Stimulated activated CD4-positive, alpha-beta T cell treated with anti-CD3 and anti-CD28 coated beads, Interleukin-4, amount 100 ng/mL, for 1 hour (primary cell): ENCODE measurements around the gene CYFIP1.
"Not testable (repeated sequence)": the region's sequence is repeated elsewhere in the genome, so short reads cannot be mapped to it uniquely, and the experiment has no call there.

Experiments used
- DNase-seq: peaks from one replicate; pipeline ENCODE4 v3.0.0-alpha.2; 2020

CYFIP1 gene

DNA sequence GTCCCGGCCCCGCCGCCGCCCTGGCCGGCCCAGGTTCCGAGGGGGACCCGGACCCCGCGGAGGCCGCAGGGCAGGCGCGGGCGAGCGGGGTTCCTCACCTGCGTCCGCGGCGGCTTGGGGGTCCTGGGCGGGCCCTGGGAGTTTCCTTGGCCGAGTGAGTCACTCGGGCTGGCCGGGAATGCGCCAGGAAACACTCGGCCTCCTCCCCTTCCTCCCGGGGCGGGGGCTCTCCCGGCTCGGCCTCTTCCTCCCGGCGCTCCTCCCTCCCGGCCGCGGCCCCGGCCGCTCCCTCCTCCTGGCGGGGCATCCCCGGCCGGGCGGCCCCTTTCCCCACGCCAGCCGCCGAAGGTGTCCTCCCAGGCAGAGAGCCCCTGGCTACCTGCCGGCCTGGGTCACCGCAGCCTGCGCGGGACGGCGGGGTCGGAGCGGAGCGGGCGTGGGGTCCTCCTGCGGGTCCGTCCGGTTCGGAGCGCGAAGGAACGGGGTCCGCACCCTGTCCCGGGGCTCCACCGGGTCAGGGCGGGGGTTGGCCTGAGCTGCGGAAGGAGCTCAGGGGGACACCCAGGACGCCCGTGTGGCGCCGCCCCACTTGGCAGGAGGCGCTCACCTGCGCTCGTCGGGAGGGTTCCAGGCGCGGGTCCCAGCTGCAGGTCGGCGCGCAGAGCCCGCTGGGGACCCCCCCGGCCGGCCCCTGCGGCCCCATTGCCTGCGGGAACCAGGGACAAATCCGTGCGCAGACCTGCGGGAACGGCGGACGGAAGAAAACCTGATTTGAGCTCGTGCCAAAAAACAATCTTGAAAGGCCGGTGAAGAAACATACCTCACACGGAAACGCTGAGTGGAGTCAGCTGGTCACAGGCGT lies at the start of gene CYFIP1:
Gene CYFIP1, minus strand, starts transcription at position 180 of the 862 bp plus-strand sequence. CDS start 33,083 bp downstream, outside the sequence.
- DNase-seq = peak; percentile 16

DNA sequence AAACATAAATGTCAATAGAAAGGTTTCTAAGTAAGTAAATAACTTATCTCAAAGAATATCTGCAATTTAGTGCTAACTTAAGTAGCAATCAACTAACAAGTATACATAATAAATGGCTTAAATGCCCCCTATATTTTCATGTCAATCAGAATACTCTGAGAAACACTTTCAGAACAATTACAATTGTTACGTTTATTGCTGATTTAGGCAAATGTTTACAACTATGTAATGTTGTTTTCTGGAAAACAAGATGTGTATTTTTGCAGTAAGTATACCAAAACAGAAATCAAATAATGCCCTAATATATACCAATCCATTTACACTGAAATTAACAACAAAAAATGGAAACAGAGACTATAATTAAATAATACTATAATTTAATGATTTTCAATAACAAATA lies 46.0 kb upstream of the CYFIP1 start:
- no peak for DNase-seq

DNA sequence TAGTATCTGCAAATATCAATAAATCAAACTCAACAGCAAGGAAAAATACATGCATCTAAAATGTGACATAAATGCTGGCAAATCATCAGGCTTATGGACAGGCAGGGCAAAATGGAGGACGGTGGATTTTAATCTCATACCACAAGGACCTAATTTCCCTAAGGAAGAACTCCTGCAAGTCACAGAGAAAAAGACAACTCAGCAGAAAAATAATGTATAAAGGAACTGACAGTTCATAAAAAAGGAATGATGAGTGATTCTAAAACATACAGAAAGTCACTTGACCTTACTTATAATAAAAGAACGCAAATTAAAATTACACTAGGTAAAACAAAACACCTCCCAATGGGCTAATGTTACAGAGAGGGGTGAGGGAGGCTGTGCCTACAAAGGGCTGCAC lies 42.0 kb upstream of the CYFIP1 start:
- DNase-seq = no peak

DNA sequence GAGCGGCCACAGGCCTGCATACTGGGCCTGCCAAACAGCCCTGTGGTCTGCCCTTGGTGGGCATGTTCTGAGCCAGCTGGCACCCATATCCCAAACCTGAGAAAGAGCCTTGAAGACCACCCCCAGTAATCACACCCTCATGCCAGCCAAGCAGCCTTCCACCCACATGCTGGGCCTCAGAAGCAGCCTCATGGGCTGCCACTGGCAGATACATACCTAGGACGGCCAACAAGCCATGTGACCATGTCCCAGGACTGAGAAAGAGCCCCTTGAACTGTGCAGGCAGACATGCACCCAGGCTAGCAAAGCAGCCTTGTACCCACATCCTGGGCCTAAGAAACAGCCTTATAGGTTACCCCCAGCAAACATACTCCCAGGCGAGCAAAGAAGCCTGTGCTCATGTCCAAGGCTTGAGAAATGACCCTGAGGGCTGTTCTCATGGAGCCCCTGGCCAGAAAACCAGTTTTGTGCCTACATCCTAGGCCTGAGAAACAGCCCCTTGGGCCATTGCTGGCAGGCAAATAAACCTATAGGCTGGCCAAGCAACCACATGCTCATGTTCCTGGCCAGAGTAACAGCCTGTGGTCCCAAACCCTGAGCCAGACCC lies 34.3 kb upstream of the CYFIP1 start:
- DNase-seq = no peak

DNA sequence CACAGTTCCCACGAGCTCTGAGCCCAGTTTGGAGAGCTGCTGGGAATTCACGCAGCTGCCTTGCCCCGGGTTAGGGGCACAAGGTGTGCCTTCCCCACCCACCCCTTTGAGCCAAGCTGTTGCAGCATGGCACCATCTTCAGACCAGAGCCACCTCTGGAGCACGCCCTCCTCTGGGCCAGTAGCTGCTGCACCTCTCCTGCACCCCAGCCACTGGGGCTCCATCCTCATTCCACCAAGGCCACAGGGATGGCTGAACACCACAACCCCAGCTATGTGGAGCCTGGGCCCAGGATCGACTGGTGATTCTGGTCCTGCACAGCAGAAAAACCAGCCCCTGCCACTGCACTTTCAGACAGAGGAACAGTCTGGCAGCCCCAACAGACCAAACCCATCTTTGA lies 33.5 kb upstream of the CYFIP1 start:
- no peak for DNase-seq

DNA sequence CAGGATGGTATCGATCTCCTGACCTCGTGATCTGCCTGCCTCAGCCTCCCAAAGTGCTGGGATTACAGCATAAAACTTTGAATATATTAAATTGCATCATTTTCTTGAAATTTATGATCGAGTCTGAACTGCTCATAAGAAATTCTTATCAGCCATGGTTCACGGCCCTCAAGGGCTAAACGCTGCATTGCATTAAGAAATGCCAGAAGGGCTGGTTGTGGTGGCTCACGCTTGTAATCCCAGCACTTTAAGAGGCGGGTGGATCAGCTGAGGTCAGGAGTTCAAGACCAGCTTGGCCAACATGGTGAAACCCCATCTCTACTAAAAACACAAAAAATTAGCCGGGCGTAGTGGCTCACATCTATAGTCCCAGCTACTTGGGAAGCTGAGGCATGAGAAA lies 32.4 kb upstream of the CYFIP1 start:
- DNase-seq = not testable (repeated sequence)

DNA sequence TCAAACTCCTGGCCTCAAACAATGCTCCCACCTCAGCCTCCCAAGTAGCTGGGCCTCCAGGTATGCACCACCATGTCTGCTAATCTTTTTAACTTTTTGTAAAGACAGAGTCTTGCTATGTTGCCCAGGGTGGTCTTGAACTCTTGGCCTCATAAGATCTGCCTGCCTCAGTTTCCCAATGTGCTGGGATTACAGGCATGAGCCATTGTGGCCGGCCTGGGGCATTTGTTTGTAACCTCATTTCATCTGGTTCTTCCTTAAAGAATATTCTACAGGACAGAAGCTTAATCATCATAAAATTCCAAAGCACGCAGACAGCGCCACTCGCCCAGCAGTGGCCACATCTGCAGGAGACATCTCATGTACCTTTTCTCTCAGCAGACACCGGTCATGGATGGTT lies 23.6 kb upstream of the CYFIP1 start:
- no peak for DNase-seq

DNA sequence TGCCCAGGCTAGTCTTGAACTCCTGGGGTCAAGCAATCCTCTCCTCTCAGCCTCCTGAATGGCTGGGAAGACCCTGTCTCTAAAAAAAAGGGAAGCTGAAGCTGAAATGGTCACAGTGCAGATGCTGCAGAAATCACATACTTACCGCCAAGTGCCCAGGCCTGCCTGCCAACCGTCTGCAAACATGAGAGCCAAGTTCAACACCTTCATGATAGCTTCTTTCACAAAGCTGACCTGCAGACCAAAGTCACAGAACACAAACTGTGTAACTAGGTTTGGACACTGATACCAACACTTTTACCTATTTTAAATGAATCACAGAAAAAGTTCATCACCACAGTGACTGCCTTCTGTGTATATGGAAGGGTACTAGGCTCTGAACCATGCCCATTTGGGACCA lies 22.8 kb upstream of the CYFIP1 start:
- no peak for DNase-seq

DNA sequence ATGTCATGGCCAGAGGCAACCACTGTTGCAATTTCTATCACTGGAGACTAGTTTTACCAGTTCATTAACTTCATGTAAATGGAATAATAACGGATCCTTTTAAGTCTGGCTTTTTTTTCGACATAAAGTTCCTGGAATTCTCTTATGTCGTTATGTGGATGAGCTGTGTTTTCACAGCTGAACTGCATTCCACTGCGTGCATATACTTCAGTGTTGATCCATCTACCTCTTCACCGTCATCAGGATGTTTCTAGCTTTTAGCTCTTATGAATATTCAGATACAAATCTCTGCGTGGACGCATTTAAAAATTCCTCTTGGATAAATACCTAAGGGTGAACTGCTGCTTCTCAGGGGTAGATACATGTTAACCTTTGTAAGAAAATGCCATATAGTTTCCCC lies 15.6 kb upstream of the CYFIP1 start:
- DNase-seq = no peak

DNA sequence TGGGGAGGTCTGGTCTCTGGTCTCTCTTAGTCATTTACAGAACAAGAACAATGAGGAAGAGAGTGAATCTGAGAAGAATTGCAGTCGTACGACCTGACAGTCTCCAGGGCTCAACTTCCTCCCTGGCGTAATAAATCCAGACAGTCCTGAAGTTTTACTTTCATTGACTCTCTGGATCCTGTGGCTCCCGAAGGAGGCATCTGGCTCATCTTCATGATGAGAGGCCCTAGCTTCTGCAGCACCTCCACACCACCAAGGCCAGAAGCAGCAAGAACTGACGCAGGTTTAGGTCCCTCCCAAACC lies 11.8 kb upstream of the CYFIP1 start:
- DNase-seq = no peak

DNA sequence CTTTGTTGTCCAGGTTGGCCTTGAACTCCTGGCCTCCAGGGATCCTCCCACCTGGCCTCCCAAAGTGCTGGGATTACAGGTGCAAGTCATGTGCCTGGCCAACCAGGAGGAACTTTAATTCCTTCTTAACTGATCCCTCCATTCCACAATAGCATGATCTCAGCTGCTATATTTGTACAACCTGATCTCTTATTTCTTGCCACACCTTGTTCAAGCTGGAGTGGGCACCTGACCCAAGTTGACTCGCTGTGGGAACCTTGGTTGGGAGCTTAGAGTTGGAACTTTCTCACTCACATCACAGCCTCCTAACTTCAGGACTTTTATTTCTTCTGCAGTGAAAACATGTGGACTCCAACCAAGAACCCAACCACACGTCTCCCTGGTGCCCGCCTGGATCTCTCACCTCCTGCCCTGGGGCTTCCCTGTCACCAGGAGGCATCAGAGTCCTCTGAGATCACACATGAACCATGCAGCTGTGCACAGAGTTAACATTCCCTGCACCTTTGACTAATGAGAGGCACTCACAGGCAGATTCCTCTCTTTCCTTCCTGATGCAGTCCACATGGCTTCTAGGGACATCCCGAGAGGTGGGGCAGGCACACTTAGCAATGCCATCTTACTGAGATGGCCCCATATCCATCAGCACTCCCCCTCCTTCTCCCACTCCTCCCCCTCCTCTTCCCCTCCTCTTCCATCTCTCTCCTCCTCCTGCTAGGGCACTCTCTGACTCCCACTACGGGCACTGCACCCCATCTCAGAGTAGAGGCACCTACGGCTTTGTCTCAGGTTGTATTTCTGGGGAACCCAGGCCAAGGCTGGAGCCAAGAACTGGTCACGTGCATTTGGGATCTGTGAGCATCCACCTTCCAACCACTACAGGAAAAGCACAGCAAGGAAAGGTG lies 9.7 kb upstream of the CYFIP1 start:
- no peak for DNase-seq

DNA sequence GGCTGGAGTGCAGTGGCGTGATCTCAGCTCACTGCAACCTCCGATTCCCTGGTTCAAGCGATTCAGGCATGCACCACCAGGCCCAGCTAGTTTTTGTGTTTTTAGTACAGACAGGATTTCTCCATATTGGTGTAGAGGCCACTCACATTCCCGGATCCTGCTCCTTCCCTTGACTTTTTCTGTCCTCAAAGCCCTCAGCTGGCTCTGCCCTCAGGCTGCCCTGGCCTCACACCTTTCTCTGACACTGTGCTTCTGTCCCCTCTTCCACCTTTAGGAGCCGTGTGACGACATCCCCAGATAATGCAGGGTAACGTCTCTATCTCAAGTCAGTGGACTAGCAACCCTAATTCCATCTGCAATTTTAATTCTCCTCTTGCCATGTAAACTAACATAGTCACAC lies 8.6 kb upstream of the CYFIP1 start:
- DNase-seq = no peak

DNA sequence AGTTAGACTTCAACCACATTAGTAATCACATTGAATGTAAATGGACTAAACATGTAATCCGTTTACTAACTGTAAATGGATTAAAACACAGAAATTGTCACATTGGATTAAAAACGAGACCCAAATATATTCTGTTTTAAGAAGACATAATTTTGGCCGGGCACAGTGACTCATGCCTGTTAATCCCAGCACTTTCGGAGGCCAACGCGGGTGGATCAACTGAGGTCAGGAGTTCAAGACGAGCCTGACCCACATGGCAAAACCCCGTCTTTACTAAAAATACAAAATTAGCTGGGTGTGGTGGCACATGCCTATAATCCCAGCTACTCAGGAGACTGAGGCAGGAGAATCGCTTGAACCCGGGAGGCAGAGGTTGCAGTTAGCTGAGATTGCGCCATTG lies 1.8 kb upstream of the CYFIP1 start:
- not testable (repeated sequence) for DNase-seq

DNA sequence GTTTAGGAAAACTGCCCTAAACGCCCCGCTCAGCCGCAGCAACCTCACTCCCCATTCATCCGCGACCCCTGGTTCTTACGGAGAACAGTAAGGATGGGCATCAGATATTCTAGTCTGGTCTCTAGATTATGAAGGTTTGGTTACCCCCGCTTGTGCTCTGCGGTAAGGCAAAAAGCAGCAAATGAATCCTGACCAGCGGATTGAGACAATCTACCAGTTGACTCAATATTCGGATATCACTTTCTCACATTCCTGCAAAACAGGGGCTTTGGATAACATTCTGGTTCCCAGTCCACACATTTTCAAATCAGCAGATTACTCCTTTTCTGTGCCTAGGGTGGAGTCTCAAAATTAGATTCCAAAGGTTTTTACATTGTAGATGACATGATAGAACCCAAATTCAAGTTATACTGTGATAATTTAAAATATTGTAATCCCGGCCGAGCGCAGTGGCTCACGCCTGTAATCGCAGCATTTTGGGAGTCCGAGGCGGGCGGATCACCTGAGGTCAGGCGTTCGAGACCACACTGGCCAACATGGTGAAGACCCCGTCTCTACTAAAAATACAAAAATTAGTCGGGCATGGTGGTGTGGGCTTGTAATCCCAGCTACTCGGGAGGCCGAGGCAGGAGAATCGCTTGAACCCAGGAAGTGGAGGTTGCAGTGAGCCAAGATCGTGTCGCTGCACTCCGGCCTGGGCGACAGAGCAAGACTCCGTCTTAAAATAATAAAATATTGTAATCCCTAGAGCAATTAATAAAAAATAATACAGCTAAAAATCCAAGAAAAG lies 1.1 kb upstream of the CYFIP1 start:
- no peak for DNase-seq

DNA sequence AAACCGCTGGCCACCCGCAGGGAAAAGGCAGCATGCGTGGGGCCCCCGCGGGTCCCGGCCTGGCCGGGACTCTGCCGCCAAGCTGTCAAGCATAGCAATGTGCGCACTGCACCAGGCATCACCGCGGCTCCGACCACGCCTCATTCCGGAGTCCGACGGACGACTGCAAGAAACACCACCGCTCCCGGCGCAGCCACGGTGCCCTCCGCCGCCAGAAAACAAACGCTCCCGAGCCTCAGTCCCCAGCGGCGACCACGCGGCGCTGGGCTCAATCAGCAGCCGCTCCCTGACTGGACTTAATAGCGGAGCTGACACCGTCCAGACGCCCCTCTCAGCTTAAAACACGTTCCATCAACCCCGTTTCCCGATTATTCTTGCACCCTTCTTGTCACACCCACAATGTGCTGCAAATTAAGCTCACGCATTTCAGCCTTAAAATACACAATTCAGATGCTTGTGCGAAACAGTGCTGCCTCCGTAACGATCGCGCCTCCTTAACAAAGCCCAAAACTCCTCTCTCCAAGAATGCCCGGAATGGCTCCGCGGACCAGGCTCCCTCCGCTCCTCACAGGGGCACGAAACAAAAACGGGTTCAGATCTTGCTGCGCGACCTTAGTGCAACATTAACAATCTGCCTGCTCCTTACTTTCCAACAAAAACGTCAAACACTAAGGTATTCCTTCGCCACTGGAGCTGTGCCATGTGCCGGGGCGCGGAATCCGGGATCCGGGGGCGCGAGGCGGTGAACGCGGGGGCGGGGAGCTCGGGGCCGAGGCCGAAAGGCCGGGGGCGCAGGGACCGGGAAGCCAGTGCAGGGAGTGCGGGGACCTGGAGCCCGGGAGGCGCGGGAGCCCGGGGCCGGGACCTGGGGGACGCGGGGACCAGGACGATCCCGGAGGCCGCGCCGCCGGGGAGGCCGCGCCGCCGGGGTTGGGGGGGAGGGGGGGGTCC lies 655 bp downstream of the CYFIP1 start:
- DNase-seq = peak; percentile 33

DNA sequence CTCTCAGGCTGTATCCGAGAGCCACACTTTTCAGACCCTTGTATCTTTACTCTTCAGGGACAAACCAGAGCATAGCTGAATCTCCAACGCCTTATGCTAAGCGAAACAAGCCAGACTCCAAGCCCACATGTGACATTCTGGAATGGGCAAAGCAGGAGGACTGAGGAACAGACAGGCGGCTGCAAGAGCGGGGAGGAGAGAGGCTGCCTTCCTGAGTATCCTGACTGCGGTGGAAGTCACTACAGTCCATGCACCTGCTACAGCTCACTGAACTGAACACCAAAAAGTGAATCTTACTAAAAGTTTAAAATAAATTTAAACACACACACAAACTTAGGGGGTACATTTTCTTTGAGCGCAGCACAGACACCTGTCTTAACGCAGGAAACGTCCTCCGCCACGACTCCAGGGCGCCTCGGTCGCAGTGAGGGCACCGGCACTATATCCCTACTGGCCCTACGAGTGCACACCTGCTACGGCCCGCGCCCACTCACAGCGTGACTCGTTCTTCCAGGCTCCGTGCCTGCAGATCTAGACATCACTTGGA lies 1.4 kb downstream of the CYFIP1 start:
- no peak for DNase-seq

DNA sequence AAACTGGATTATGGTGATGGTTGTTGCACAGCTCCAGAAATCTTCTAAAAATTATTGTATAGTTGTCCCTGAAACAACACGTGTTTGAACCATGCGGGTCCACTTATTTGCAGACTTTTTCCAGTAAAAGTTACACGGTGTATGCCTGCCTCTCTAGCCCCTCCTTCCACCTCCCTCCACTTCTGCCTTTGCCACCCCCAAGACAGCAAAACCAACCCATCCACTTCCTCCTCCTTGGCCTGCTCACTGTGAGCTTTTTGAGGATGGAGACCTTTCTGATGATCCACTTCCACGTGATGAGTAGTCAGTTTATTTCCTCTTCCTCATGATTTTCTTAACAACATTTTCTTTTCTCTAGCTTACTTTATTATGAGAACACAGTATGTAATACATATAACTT lies 5.4 kb downstream of the CYFIP1 start:
- DNase-seq = no peak

DNA sequence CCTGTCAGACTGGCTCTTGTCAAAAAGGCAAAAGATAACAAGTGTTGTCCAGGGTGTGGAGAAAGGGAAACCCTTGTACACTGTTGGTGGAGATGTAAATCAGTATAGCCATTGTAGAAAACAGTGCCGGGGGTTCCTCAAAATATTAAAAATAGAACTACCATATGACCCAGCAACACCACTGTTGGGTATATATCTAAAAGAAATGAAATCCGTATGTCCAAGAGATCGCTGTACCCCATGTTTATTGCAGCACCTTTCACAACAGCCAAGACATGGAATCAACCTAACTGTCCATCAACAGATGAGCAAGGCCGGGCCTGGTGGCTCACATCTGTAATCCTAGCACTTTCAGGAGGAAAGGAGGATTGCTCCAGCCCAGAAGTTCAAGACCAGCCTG lies 6.2 kb downstream of the CYFIP1 start:
- no peak for DNase-seq

DNA sequence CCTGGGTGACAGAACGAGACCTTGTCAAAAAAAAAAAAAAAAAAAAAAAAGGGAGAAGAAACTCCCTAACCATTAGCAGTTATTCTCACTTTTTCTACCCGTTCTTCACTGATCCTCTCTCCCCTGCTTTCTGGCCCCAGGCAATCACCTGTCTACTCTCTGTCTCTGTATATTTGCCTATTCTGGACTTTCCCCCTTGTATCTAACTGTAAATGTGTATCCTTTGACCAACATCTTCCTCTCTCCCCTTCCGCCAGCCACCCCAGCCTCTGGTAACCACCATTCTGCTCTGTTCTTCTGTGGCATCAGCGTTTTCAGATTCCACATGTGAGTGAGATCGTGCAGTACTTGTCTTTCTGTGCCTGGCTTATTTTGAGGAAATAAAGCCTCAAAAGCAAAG lies 6.9 kb downstream of the CYFIP1 start:
- no peak for DNase-seq

DNA sequence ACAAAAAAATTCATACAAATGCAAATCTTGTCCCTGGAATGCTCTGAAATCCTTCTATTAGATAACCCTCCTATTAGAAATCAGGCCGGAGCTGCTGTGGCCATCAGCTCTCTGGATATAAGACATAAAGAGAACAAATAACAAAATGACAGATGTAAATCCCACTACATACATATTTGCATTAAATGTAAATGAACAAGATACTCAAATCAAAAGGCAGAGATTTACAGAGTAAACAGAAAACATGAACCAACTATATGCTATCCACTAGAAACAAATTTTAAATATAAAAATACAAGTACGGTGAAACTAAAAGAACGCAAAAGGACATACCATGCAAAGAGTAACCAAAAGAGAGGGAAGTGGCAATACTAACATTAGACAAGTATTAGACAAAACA lies 10.7 kb downstream of the CYFIP1 start:
- no peak for DNase-seq

DNA sequence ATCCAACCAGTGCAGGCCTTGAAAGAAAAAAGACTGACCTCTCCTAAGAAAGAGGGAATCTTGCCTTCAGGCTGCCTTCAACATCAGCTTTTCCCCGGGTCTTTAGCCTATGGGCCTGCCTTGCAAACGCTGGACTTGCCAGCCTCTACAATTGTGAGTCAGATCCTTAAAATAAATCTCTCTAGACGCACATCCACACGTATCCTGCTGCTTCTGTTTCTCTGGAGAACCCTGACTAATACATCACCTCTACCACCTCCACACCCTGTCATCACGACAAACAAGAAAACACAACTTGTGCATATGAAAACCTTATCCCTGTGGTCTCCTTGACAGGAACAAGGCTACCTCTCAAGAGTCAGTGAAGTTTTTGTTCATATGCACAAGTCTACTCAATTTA lies 11.8 kb downstream of the CYFIP1 start:
- no peak for DNase-seq
